Hippocampal formation (tissue), 2 donors: Measurements from ENCODE around the gene CDYL.

Source experiments
- DNase-seq, 2 donors: peaks; one replicate each; lab custom pipeline; 2025; lab: John Stamatoyannopoulos, UW

The CDYL gene, protein sequence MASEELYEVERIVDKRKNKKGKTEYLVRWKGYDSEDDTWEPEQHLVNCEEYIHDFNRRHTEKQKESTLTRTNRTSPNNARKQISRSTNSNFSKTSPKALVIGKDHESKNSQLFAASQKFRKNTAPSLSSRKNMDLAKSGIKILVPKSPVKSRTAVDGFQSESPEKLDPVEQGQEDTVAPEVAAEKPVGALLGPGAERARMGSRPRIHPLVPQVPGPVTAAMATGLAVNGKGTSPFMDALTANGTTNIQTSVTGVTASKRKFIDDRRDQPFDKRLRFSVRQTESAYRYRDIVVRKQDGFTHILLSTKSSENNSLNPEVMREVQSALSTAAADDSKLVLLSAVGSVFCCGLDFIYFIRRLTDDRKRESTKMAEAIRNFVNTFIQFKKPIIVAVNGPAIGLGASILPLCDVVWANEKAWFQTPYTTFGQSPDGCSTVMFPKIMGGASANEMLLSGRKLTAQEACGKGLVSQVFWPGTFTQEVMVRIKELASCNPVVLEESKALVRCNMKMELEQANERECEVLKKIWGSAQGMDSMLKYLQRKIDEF

DNA sequence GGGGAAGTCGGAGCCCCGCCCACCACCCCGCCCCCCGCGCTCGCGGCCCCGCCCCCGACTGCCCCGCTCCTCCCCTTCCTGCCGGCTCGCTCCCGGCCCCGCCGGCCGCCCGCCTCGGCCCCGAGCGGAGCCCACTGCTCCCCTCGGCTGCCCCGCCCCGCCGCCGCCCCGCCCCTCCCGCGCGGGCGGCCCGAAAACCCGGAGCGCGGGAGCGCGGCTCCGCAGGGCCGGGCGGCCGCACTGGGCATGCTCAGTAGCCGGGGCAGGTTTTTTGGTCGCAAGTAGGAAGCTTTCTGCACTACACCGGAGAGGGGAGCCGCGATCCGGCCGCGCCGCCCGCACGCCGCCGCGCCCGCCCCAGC is at the start of gene CDYL:
CDYL (plus strand) TSS at position 274 of the 362 bp plus-strand sequence. CDS start 380 bp downstream, outside the sequence.
- DNase-seq = peak; percentile 68 to 77

GRCh38 chr6:4726645-4727044 is 49.6 kb upstream of the CDYL start:
- no peak for DNase-seq

- no peak for DNase-seq
Observed at GRCh38 chr6:4727217-4727616, 49.0 kb upstream of the CDYL start.

DNA sequence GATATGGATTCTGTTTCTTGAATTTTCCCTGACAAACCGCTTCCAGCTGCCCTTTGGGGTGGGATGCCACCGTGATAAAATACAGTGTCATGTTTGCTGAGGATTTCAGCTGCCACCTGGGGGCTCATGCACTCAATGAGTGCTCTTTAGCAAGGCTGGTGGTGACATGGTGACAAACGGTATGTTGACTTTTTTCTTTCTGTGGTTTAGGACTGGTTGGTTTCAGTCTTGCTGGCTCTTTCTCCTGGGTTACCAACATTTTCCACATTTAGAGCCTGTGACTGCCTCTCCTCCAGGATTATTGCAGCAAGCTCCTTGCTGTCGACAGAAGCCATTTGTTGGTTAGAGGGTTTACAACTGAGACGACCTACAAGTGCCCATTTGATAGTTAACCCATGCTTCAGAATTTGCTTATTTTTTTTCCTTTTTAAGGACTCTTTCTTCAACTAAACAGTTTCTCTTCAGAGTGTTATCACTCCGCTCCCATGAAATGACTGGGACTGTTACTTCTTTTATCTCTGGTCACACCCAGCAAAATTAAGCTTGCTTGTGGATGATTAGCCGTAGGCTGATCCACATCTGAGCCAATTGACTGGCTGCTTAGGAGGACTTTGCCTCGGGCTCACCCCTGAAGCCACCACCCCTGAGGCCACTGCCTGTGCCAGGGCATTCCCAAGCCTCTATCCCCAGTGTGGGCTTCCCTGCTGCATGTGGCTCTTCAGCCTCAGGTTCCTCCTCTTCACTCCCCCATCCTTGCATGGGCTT is 48.4 kb upstream of the CDYL start:
- DNase-seq = no peak

DNA sequence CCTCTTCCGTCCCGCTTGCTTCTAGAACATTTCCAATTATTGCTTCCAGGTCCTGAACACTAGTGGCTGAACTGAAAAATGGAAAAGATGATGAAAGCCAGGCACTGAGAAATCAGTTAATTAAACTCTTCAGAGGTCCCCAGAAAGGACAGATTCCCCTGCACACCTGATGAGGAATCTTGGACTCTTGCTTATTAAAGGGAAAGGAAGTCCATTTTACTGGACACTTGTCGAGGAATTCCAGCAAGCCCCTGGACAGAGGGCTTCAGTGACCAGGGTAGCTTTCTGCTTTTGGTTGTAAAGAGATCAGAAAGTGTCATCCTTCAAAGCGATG is 47.8 kb upstream of the CDYL start:
- no peak for DNase-seq

DNA sequence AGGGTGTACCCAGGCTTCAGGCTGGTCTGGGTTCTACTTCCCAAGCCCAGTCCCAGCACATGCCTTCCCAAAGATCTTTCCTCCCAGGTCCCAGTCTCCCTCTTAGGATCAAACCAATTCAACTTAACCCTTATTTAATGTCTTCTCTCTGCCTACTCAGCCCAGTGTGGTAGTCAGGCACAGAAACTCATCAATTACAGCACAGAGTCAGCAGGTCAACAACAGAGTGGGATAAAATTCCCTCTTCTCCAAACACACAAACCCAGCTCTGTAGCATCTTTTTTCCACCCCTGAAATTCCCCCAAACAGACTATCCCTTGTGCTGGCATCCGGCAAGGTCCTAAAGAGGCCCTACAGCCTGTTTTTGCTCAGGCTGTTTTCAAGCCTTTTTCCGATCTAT is 47.3 kb upstream of the CDYL start:
- DNase-seq = no peak

DNA sequence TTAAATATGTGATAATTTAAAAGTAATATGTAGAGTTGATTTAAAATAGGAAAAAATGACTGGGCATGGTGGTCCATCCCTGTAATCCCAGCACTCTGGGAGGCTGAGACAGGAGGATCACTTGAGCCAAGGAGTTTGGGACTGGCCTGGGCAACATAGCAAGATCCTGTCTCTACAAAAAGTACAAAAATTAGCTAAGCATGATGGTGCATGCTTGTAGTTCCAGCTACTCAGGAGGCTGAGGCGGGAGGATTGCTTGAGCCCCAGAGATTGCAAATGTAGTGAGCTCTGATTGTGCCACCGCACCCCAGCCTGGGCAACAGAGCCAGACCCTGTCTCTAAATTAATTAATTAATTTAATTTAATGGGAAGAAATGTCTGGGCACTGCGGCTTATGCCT is 44.2 kb upstream of the CDYL start:
- no peak for DNase-seq

DNA sequence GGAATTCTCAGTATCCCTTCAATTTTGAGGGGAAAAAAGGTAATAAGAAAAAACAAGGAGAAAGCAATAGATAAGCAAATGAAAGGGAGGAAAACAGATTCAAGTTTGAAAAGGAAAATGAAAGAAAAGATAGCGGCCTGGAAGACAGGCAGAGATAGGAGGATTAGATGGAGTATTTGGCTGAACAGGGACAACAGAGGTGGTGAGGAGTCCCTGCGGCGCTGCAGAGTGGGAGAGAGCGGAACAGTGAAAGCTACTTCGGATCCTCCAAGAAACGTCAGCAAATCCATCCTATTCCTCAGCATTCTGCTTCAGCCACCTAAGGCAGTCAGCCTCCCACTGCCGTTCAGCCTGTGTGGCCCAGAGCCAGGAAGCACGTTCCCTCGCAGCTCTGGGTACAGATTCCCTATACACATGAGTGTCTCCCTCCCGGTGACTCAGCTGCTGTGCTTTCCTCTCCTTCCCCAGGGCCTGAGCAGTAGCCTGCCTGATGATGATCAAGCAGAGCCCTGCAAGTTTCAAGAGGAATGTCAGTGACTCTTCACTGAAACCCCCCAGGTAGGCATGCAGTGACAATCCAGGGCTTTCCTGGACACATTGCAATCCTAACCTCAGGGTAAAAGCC is 43.4 kb upstream of the CDYL start:
- peak; percentile 3 to 4 for DNase-seq

DNA sequence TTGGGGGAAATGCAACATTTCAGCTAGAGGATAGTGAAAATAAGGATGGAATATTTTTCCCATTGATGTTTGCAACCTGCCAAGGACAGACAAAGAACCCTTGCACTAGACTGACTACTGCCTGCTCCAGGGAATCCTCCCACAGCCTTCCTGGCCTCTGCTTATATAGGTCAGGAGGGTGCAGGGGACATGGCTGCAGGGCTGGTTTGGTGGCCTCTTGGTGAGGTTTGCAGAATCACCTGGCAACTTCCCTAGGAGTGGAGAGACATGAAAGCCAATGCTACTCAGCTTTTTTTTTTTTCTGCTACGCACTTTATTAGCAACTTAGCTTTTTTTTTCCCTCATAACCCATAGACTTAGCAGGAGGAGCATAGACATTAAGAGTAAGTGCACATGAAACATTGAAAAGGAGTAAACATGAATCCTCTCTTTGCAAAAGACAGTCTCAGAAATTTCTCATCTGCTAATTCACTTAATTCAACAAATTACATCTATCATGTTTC is 39.8 kb upstream of the CDYL start:
- DNase-seq = no peak

- DNase-seq = no peak
Observed at GRCh38 chr6:4740032-4740431, 36.2 kb upstream of the CDYL start.

- DNase-seq = no peak
Observed at GRCh38 chr6:4743062-4743461, 33.1 kb upstream of the CDYL start.

- DNase-seq = no peak
Observed at GRCh38 chr6:4743926-4744325, 32.3 kb upstream of the CDYL start.

DNA sequence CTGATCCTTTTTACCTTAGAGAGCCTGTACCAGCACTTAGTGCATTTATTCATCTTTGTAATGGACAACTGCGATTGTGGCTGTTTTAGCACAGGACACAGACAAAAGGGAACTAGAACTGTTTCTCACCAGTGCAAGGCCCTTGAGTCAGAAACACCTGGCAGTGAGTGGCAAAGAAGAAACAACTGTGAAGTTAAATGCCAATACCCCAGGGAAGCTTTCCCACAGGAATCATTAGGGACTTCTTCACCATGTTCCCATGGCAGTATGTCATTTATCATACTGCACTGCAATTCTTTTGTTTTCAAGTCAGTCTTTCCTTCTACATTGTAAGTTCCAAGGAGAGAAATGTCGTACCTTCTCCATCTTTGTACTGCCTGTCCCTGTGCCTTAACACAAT is 28.6 kb upstream of the CDYL start:
- DNase-seq = no peak

GRCh38 chr6:4751823-4752464 is 24.3 kb upstream of the CDYL start:
- DNase-seq = no peak

GRCh38 chr6:4756247-4756646 is 20.0 kb upstream of the CDYL start:
- no peak for DNase-seq

GRCh38 chr6:4759997-4760396 is 16.2 kb upstream of the CDYL start:
- DNase-seq = no peak

- no peak for DNase-seq
Observed at GRCh38 chr6:4760773-4761172, 15.4 kb upstream of the CDYL start.

- no peak for DNase-seq
Observed at GRCh38 chr6:4762294-4762693, 13.9 kb upstream of the CDYL start.

GRCh38 chr6:4763921-4764320 is 12.3 kb upstream of the CDYL start:
- no peak for DNase-seq

DNA sequence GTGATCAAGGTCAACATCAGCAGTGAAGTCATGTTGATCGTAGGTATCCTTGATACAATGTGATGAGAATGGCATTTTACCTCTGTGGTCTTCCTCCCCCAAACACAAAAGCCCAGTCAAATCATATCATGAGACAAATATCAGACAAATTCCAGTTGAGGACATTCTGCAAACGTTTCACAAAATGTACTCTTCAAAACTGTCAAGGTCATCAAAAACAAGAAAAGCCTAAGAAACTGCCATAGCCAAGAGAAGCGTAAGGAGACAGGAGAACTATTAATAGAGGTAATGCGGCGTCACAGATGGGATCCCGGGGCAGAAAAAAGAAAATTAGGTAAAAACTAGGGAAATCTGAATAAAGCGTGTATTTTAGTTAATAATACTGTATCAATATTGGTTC is 7.4 kb upstream of the CDYL start:
- no peak for DNase-seq

- DNase-seq = no peak
Observed at GRCh38 chr6:4772750-4773149, 3.5 kb upstream of the CDYL start.

DNA sequence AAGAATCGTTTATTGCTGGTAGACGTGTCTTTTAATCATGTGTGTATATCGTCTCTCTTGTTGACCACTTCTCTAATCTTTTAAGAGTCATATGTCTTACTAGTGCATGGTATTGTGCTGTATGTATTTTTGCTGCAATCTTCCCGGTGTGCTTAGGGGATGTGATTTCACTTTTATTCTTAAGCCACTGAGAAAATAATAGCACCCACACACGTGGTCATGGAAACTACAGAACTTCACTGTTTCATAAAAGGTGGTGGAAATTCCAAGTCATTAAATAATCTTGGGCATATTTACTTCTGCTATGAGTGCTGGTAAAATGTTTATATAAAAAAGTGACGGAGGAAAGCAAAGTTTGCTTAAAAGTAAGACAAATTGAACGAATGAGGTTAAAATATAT is 3.0 kb upstream of the CDYL start:
- no peak for DNase-seq
